Effector CD4-positive, alpha-beta T cell (primary cell): ENCODE results near the gene COQ8A.
"Not testable (repeated sequence)": the region's sequence is repeated elsewhere in the genome, so short reads cannot be mapped to it uniquely, and the experiment has no call there.

Experiments used
- DNase-seq: peaks from one replicate; pipeline ENCODE4 v3.0.0-alpha.2; 2020

Gene COQ8A

DNA sequence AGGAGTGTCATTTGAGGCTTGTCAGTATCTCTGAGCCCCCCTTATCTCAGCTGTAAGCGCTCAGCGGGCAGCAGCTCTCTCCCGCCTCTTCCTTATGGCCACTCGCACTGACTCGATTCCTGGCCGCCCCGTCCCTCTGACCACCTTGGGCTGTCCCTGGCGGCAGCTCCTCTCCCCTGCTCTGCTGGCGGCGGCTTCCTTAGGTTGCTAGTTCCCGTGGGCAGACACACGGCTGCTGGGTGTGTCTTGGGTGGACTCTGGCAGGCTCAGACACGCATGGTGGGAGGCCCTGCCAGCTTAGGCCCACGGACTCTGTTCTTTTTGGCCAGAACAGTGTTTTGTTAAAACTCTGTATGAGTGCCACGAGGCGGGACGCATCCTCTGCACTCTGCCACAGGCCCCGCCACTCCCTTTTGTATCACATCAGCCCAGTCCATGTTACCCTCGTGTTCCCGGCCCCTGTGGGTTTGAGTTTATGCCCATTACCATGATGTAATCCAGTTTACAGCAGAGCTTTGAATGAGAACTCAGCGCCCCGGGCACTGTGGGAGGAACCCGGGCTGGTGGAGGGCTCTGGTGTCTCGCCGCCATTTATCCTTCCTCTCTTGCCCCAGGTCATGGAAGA is 45.9 kb downstream of the COQ8A start:
- no peak for DNase-seq

DNA sequence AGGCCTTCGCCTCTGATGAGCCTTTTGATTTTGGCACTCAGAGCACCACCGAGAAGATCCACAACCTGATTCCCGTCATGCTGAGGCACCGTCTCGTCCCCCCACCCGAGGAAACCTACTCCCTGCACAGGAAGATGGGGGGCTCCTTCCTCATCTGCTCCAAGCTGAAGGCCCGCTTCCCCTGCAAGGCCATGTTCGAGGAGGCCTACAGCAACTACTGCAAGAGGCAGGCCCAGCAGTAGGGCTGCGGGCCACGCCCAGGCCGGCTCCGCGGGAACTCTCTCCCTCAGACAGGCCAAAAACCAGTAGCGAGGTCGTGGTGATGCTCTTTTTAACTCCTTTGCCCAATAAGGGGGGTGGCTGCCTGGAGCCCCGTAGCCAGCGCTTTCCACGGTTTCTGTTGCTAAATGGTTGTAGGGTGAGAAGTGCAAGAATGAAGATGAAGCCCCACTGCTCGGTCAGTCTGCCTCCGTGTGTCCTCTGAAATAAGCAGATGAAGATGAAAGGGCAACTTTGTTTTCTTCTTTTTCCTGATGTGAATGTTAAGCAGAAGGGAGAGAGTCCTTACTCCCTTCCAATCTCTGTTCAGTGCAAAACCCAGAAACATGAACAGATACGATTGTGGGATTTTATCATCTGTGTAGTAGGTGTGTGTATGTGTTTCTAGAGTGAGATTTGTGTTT is 46.5 kb downstream of the COQ8A start:
- no peak for DNase-seq

DNA sequence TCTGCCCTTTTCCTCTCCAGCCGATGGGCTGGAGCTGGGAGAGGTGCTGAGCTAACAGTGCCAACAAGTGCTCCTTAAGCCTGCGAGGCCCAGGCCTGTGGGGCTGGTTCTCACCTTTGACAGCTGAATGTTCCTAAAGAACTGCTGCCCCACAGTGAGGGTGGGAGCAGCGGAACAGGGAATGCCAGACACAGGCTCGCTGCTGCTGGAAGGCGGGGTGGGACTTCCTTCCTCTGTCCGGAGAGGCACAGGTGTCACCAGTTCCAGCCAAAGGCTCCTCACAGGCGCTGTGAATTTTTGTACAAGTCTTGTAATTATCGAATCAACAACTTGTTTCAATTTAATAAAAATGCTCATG is 47.1 kb downstream of the COQ8A start:
- no peak for DNase-seq

DNA sequence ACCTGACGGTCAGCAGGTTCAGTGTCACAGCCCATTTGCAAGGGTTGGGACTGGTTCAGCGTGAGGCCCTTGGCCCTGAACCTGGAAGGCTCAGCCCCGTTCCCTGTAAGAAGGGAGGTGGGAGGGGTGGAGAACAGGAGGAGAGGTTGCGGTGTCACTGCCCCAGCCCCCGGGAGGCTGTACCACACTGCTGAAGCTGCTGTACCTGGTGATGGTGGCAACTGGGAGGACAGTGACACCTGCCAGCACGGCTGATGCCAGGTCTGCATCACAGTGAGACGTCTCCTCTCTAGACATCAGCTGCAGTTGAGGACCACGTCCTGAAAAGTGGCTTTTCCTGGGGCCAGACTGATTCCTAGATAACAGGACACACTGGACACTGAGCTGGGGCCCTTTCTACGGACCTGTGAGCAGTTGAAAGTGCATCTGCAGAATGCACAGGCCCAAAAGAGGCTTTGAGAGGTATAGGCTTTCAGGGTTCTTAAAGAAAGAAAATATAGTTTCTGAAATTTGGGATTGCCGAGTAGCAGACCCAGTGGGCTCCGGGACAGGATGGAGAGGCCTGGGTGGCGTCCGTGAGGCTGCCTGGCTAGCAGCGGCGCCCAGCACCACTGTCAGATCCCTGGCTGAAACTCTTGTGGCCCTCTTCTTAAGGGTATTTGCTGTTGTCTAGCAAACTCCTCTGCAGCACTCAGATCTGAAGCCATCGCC is 47.7 kb downstream of the COQ8A start:
- DNase-seq: no peak

DNA sequence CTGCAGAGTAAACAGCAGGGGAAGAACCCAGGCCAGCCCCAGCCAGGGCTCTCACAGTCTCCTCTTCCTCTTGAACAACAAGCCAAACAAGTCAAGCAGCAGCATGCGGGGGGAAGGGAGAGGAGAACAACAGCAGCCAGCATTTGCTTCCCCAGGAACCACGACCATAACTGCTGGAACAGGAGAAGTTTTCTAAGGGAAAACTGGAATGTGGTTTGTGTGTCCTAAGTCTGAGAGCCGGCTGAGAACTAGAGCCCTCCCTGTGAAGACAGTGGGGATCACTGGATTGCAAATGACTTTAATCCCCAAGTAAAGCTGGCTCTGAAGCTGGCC is 48.2 kb downstream of the COQ8A start:
- no peak for DNase-seq

DNA sequence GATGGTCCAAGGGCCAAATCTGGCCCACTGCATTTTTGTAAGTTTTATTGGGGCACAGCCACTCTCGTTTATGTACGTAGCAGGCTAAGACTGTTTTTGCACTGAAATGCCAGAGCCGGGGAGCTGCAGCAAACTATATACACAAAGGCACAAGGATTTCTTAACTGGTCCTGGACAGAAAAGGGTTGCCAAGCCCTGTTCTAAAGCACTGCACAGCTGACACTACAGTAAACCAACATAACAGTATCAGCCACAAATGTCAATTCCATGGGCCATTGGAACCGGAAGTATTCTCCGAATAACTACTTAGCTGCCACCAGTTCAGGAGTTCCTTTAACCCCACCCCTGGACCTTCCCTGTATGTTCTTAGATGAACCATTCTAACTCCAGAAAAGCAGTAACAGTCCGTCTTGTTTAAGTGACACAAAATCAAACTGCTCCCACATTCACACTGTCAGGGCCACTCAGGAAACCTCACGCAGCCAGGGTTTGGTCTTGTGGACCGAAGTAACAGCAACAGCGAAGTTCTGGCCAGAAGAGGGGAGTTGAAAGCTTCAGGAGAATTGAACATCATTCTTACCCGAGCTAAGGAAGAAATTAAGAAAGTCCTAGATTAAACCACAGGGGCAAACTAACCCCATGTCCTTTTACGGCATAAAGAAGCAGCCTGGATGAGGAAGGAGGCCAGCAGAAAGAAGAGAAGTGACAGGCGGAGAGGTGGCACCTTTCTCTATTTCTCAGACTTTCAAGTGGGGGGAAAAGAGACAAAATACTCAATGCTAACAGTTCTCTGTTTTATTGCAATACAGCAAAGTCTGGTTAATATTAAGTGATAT is 49.2 kb downstream of the COQ8A start:
- DNase-seq: no peak

DNA sequence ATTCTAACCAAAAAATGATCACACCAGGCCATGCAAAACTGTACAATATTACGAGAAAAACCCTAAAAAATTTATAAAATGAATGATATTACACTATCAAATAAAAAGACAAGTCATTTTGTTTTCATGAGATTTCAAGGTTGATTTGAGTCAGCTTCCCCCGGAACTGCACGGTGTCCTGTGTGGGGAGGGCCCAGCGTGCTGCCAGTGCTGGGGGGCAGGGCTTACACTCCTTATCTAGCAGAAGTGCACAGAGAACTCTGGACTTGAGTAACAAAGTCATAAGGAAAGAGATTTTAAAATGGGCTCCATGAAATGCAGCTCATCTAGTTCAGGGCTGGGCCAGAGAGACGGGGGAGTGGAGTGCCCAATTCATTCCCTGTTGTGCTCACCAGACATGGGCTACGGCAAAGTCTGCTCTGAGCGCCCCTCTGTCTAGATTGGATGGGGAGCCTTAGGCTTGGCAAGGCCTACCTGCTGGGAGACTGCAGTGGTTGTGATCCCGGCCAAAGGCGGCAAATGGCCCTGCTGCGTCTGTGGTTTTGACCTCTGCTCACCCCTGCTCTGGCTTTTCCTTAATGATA is 50.1 kb downstream of the COQ8A start:
- DNase-seq: no peak

DNA sequence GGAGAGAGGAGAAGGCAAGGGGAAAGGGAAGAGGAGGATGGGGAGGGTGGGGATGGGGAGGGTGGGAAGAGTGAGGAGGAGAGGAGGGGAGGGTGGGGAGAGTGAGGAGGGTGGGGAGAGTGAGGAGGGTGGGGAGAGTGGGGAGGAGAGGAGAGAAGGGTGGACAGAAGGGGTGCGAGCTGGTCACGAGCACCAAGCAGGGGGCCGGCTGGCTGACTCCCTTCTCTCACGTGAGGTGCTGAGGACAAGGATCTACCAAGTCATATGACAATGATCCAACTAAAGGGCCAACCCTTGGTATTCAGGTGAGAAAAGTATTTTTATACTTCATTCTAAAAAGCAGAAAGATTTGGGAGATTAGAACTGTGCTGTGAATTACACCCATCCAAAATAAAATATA is 51.8 kb downstream of the COQ8A start:
- no peak for DNase-seq

DNA sequence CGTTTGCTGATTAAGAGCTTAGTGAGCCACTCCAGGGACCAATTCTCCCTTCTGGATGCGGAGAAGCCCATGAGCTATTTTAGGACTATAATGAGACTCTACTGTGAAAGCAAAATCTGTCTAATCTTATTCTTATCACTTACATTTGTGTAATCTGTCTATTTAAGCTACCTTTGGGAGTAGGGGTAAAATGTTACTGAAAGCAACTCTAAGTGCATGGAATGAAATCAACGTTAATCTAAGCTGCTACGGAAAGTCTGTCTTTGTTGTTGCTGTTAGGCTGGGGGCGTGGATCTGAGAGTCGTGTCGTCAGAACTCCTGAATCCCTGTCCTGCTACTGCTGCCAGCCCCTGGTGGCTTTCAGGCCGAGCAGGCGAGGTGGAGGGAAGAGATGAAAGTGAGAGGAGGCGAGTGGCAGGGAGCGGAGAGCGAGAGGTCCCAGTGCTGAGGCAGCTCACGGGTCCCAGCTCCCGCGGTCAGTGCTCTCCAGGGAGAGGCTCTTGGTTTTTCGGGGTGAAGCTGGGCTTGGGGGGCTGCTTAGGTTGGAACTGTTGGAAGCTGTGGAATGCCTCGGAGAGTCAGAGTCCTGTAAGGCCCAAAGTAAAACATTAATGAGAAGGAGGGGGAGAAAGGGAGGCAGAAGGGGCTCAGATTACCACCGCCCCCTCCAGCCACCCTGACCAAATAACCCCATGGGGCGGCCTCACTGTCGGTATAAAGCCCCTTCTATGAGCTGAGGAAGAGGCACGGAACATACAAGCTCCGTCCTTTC is 53.9 kb downstream of the COQ8A start:
- no peak for DNase-seq

DNA sequence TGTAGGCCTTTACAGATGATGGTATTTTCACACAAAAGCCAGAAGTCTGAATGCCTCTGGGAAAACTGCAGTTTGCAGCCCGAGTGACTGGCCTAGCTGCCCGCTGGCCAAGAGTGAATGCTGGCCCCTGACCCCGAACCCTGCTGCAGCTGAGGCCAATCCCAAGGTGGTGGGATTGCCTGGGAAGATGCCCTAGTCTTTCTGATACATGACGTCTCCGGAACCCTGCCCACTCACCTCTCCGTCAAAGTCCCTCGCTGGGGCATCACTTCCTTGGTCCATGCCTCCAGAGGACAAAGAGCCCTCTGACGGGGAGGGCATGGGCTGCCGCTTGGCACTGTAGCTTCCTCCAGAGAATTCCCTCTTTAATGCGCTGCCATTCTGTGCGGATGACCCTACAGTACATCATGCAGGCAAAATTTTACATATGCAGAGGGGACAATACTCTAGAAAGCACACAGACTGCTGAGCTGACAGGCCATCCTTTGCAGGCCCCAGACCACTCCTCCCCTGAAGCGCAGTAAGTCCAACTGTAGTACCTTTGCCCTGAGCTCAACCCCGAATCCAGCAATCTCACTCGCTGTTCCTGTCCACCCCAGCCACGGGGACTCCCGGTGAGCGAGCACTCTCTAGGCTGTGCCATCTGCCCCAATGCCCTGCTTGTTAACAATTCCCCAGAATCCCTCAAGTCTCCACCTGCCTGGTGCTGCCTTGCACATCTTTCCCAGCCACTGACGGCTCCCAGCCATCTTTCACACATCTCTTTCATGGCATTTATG is 54.7 kb downstream of the COQ8A start:
- DNase-seq: no peak

DNA sequence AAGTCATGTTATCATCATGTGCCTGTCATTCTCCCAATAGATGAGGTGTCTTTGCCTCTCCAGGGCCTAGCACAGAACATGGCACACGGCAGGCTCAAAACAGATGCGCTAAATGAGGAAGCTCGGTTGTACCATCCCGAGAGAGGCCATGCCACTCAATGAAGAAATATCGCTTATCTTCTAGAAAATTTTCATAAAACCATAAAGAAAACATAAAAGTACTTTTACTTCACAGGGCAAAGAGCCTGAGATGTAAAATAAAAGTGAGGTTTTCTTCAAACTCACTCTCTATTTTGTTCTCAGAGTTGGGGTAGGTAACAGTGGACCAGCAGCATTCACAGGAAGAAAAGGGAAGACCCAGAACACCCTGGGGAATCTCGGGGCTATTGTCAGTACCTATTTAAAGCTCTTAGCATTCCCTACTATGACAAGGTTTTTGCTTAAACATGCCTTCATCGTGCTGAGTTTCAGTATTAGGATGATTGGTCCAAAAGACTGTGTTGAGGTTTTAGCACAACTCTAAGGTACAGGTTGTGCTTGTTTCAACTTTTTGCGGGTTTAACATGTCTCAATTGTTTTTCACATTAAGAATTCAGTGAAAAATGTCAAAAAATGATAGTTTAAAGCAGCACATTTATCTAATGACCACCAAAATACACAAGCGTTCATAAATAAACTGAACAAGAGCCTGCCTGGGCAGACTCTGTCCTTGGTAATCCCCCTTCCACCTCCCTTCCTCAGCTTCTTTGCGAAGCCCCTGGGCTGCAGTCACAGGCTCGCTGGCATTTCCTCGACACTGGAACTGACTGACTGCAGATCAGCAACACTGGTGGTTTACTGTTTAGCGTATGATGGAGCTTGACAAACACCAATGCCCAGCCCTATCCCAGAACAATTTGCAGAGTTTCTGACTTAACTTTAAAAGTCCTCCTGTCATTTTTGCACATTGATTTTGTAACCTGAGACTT is 55.6 kb downstream of the COQ8A start:
- no peak for DNase-seq

DNA sequence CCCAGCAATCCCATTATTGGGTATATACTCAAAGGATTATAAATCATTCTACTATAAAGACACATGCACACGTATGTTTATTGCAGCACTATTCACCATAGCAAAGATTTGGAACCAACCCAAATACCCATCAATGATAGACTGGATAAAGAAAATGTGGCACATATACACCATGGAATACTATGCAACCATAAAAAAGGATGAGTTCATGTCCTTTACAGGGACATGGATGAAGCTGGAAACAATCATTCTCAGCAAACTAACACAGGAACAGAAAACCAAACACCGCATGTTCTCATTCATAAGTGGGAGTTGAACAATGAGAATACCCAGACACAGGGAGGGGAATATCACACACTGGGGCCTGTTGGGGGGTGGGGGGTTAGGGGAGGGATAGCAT is 59.5 kb downstream of the COQ8A start:
- not testable (repeated sequence) for DNase-seq

DNA sequence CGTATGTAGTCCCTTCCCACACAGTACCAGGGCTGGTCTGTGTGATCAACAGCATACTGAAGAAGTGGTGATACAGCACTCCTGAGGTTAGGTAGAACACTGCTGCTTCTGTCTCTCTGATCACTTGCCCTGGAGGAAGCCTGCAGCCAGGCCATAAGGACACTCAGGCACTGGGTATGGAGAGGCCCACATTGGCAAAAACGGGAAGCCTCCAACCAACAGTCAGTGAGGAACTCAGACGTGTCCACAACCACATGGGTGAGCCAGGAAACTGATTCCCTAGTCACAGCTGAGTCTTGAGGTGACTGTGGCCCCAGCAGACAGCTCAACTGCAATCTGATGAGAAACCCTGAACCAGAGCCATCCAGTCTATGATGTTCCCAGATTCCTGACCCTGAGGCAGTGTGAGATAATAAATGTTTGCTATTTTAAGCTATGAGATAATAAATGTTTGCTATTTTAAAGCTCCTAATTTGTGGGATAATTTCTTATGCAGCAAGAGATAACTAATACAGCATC is 62.5 kb downstream of the COQ8A start:
- no peak for DNase-seq

DNA sequence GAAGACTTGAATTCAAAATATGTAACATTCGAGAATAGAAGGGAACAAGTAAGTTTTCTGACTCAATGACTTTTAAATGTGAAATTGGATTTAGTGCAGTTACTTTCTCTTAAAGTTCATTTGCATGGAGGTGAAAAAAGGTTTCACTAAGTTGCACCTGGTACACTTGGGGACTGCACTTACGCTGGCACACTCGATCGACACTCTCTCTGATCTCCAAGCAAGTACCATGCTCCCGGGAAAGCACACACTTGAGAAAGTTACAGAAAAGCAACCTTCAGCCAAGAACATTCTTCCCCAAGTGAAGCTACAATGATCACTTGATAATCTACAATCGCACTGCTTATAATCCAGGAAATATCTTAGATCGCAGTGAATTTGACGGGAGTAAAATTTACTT is 63.1 kb downstream of the COQ8A start:
- no peak for DNase-seq

DNA sequence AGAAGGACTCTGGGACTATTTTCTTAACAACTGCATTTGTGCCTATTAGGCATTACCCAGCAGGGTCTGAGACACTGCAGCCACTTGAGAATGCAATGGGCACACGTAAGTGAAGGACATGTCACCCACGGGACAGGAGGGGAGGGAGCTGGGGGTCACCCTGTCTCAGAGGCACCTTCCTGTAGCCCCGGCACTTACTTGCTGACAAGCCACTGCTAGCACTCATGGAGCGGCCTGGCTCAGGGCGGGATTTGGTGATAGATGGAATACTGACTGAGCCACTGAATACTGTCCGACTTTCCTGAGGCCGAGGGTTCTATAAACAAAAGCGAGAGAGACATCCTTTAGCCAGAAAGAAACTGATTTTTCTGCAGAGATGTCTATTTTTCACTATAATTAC is 64.7 kb downstream of the COQ8A start:
- DNase-seq: no peak

DNA sequence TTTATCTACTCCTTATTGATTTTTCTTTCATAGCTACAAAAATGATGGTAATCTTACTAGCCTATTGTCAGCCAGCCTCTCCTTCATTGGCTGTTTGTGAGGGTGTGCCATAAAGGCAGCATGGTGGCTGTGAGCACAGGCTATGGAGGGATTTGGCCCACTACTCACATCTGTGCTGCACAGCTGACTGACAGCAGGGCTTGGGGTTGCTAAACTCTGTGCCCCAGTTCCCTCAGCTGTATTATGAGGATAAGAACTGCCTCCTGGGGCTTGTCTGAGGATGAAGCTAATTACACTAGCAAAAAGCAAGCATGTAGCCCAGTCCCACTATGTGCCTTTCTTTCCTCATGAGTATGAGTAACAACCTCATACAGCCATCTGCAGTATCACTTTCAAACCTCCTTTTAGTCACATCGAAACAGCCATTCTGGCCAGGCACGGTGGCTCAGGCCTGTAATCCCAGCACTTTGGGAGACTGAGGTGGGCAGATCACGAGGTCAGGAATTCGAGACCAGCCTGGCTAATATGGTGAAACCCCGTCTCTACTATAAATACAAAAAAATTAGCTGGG is 66.2 kb downstream of the COQ8A start:
- no peak for DNase-seq

DNA sequence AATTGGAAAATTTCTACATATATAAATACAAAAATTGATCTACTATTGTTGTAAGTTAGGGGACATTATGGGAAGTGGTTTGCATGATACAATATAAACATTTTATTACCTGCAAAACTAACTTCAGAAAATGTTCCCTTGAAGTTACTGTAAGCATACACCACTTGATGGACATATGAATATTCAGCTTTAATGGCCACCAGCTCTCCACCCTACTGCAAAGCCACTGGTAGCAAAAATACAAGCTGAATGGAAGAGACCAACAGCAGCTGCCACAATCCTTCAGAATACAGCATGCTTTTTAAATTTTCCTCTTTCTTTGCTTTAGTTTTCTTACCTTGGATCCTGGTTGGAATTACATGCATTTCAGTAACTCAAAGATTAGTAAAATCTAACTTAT is 69.8 kb downstream of the COQ8A start:
- DNase-seq: no peak

DNA sequence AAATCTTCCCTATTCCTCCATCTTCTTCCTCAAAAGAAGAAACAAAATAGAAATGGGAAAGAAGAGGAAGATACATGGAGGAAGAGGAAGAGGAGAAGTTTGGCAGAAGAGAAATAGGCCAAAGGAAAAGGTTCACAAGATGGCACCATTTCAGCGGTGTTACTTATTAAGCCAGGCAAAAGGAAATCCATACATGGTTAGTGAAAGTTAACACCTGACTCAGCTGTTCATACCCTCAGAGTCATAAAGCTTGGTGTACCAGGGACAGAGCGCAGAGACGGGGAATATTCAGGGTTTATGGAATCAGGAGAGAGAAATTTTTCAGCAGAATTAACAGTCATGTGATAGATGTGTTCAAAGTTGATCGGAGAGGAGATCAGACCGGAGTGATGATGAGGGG is 70.6 kb downstream of the COQ8A start:
- no peak for DNase-seq

DNA sequence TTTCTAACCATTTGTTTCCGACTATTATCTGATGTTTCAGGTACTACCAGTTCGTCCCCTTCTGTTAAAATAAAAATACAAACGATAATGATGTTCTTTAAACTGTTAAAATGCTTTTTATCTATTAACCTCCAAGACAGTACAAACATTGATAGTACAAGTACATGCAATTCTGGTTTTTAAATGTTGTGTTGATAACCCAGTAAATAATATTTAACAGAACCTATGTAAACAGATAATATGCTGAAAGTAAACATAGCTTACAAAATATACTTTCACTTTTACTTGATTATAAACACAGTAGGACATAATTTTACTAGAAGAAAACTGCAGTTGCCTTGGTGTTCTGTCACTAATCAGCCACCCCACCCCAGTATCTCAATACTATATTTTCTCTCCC is 76.9 kb downstream of the COQ8A start:
- no peak for DNase-seq

DNA sequence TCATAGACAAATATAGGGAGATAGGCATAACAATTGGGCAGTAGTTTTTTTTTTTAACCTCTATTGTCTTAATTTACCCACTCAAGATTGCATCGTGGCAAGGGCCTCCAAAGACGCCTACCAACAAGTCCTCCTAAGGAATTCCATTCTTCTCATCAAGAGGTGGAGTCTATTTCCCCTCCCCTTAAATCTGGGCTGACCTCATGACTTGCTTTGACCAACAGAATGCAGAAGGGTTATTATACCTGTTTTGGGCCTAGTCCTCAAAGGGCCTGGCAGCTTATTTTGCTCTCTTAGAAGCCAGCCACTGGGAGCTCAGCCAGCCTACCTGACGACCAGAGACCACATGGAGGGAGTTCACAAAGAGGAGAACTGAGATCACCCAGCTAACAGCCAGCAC is 92.3 kb downstream of the COQ8A start:
- DNase-seq: no peak
